Thoracic aorta endothelial cell (primary cell): ENCODE results near the gene CD81. TPM values are rescaled to one million over a fixed set of nuclear protein-coding genes. Genes with fewer than 3 reads are reported as not detected.

ENCODE experiments used
- small RNA-seq: library from RNA; depleted of rRNA; stranded (forward); fragments of <200 nt; gene quantifications from one replicate; pipeline ENCODE3, GENCODE V24; 2012
- total RNA-seq: library from RNA; depleted of rRNA; stranded (reverse); fragments of >200 nt; gene quantifications from 2 replicates; pipeline ENCODE4 v1.2.3, GENCODE V29; 2012

The CD81 gene
- total RNA-seq, result 157 and 189 TPM in 2 replicates

GRCh38 chr11:2376751-2377451 is at the start of gene CD81:
TSS of gene CD81 (plus strand) at chr11:2377310. CDS start at chr11:2377550, 240 bp downstream.

GRCh38 chr11:2400069-2400761 is 23.1 kb downstream of the CD81 start, which contains the start of gene TSSC4:
TSS of gene TSSC4 (plus strand) at chr11:2400750. CDS start at chr11:2402634, 1,884 bp downstream.

GRCh38 chr11:2443881-2444820 is 67.0 kb downstream of the CD81 start, which contains the start of gene TRPM5:
TSS of gene TRPM5 (minus strand) at chr11:2444514. CDS start at chr11:2423036, 21,478 bp downstream.

GRCh38 chr11:2444821-2445745 is 68.0 kb downstream of the CD81 start, which contains the start of gene KCNQ1:
TSS of gene KCNQ1 (plus strand) at chr11:2445008. CDS start at chr11:2445099, 91 bp downstream.

Small RNA genes lying within 50 kb of the gene (small RNA-seq; reads per million reads assigned to genes)
- gene RF00019, result not detected

Other genes with a start within 250 kb of the CD81 start
- 1.2 and 4.7 TPM in 2 replicates for gene IGF2, start 237.9 kb upstream of the CD81 start, total RNA-seq
- gene INS, start 216.1 kb upstream of the CD81 start, total RNA-seq, result not detected in 2 replicates
- gene TH, start 205.5 kb upstream of the CD81 start, total RNA-seq, result not detected in 2 replicates
- not detected in 2 replicates for gene ASCL2, start 106.7 kb upstream of the CD81 start, total RNA-seq
- not detected in 2 replicates for gene C11orf21, start 75.4 kb upstream of the CD81 start, total RNA-seq
- not detected in 2 replicates for gene TSPAN32, start 75.3 kb upstream of the CD81 start, total RNA-seq
- 28.5 and 34.7 TPM in 2 replicates for gene TSSC4, start 23.4 kb downstream of the CD81 start, total RNA-seq
- not detected in 2 replicates for gene TRPM5, start 67.2 kb downstream of the CD81 start, total RNA-seq
- gene KCNQ1, start 67.7 kb downstream of the CD81 start, total RNA-seq, result under 0.01 and 0.14 TPM in 2 replicates